Fibroblast of the aortic adventitia (primary cell): Measurements from ENCODE around the gene PAM. TPM values are rescaled to one million over a fixed set of nuclear protein-coding genes. Genes with fewer than 3 reads are reported as not detected.

Experiments used
- DNase-seq: peaks from one replicate; pipeline ENCODE4 v3.0.0-alpha.2; 2010; ENCODE audit warnings: low read depth
- H3K4me3 ChIP-seq: 2 replicates; pipeline ENCODE4 v1.5.1; 2011; ENCODE audit warnings: low read depth, mild to moderate bottlenecking, control low read depth, low read length, moderate library complexity
- total RNA-seq: library from RNA; depleted of rRNA; stranded (reverse); fragments of >200 nt; gene quantifications from 2 replicates; pipeline ENCODE4 v1.2.3, GENCODE V29; 2012; ENCODE audit warnings: low replicate concordance
- TF ChIP-seq, protein P1 (sequence below): IDR thresholded peaks from 2 replicates; pipeline ENCODE4 v1.5.1; 2011; ENCODE audit warnings: mild to moderate bottlenecking, low read length, control low read depth, inconsistent platforms; ENCODE audit not compliant: insufficient read depth

PAM gene
- total RNA-seq, 1 donor = 528 TPM

DNA sequence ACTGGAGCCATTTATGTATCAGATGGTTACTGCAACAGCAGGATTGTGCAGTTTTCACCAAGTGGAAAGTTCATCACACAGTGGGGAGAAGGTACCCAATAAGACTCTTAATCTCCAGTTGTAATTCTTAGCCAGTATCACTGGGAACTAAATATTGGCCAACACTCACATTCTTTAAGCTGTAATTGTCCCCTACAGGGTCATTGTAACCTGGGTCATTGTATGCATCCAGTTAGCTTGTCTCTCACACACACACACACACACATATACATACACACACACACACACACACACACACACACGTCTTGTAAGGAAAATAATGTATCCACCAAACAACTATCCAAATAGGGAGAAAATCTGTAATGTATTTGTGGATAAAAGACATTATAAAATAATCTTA is 251.8 kb downstream of the PAM start:
- TF ChIP-seq, protein P1, sequence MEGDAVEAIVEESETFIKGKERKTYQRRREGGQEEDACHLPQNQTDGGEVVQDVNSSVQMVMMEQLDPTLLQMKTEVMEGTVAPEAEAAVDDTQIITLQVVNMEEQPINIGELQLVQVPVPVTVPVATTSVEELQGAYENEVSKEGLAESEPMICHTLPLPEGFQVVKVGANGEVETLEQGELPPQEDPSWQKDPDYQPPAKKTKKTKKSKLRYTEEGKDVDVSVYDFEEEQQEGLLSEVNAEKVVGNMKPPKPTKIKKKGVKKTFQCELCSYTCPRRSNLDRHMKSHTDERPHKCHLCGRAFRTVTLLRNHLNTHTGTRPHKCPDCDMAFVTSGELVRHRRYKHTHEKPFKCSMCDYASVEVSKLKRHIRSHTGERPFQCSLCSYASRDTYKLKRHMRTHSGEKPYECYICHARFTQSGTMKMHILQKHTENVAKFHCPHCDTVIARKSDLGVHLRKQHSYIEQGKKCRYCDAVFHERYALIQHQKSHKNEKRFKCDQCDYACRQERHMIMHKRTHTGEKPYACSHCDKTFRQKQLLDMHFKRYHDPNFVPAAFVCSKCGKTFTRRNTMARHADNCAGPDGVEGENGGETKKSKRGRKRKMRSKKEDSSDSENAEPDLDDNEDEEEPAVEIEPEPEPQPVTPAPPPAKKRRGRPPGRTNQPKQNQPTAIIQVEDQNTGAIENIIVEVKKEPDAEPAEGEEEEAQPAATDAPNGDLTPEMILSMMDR = no peak
- no peak overlapping the region for H3K4me3 ChIP-seq
- no peak for DNase-seq

DNA sequence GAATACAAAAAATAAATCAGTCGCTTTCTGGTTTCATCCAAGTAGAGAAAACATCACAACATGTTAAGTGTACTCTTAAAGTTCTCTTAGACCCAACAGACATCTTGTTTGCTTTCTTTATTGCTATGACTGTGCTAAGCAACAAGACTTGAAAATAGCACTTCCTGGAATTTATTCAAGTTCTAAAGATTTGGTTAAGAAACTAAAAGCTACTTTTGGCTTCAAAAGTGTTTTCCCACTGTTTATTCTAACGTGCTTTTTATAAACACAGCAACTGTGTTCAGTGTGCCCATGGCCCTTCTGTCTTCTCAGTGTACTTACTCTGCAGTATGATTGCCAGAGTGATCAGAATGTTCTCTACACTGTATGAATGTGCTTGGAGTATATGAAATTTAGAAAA is 255.1 kb downstream of the PAM start:
- DNase-seq = no peak
- TF ChIP-seq, protein P1 = no peak
- H3K4me3 ChIP-seq = no peak overlapping the region

DNA sequence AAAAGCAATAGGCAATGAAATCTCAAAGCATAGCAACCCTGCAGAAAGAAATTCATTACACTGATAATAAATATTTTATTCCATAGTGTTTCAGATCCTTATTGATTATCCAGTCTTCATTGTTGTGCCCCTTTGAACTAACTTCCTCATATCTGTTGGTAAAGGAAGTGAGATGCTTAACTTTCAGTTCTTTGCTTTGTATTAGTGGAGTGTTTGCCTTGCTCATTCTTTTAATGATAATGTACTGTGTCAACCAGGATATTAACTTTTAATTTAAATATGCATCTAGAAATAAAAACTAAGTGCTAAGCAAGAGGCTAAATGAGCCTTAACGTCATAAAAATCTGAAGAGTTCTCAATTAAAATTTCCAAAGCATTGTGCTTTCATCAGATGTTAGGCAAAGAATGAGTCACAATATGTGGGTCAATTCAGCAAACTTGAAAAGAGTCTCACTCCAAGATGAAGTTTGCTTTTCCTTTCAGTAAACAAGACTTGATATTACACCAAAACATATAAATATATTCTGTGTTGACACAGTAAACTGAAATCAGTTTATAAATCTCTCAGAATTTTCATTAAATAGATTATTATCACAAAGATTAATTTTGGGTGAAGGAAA is 258.9 kb downstream of the PAM start:
- DNase-seq = no peak
- TF ChIP-seq, protein P1 = no peak

DNA sequence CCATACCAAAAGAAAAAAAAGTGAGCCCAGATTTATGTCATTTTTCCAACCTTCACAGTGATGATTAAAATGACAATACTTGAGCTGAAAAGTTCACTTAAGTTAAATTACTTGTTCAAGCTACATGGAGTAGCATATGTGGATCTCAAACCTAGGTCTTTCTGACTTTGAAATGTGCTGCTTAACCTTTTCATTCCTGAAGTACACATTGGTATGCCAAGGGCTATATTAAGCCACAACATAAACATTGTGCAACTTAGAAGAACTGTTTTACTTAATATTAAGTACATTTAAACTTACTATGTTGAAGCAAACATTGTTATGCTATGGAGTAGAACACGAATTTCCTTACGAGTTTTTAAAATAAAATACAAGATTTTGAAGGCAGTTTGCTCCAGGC is 259.9 kb downstream of the PAM start:
- H3K4me3 ChIP-seq = no peak overlapping the region
- TF ChIP-seq, protein P1 = no peak
- DNase-seq = peak; percentile 16

More for the DNA sequence above, 258.9 kb downstream of the PAM start:
- H3K4me3 ChIP-seq = no peak overlapping the region

DNA sequence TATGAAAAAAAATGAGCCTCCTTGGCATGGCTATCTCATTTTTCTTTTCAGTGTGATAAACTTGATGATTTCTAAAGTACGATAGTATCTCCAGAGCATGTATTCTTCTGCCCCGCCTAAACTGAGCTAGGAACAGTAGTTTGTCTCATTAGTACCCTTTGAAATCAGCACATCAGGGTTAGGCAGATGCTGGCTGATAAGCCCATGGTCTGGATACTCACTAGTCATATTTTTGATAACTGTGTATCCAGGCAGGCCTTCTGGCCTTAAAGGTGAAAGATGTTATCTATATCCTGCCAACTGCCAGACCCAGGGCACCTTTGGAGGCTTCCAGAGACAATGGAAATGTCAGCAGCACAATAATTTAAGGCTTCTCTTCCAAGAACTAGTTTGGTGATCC is 261.1 kb downstream of the PAM start:
- H3K4me3 ChIP-seq = no peak overlapping the region
- DNase-seq = no peak
- TF ChIP-seq, protein P1 = no peak

DNA sequence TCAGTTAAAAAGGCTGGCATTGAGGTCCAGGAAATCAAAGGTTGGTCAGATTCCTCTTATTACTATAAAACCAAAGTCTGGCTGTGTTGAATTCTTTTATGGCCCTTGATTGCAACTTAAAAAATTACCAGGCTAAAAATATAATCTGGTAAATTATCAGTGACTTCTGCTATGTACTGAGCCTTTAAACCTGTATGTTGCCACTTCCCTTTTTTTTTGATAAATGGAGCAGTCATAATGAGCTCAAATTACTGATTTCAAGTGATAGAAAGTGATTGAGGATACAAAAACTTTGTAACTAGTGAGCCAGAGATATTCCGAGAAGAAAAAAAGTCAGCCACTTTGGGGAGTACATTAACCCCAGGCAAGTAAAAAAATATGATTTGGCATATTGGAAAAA is 264.7 kb downstream of the PAM start:
- TF ChIP-seq, protein P1 = no peak
- H3K4me3 ChIP-seq = no peak overlapping the region
- DNase-seq = no peak

DNA sequence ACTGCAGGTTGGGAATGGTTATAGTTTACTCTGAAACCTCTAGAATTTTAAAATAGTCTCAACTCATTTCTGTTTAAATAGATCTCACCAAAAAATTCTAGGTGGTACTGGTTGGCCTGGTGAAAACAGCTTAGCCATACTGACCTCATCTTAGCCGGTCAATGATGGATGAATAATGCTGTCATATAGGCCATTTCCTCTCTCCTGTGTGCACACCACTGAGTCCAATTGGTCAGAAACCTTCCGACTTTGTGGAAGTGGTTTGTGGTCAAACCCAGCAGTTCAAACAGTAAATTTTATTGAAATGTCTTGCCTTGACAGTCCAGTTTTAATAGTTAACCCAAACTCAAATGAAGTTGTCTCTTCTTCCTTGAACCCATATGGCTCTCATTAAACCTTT is 266.2 kb downstream of the PAM start:
- TF ChIP-seq, protein P1 = no peak
- no peak for DNase-seq
- no peak overlapping the region for H3K4me3 ChIP-seq
